T-helper 1 cell treated with Interleukin-12 subunit alpha and Interleukin-12 subunit beta and Interleukin-4 antibody, amounts not matched to agents 30 ng/mL and 1 ng/mL, for 36 hours (primary cell): ENCODE data around the gene MT1F. TPM values are rescaled to one million over a fixed set of nuclear protein-coding genes. Genes with fewer than 3 reads are reported as not detected.
"Not testable (repeated sequence)": the region's sequence is repeated elsewhere in the genome, so short reads cannot be mapped to it uniquely, and the experiment has no call there.

Experiments used
- intact Hi-C: fragments of 100-400 bp; cut with micrococcal nuclease; formaldehyde crosslinking; loops from one replicate; pipeline ENCODE4 v1.15.1; 2024
- total RNA-seq: library from RNA; stranded (reverse); gene quantifications from 2 replicates; pipeline ENCODE4 v1.2.3, GENCODE V29; 2022

MT1F gene
- total RNA-seq: 21.9 and 25.2 TPM in 2 replicates

DNA sequence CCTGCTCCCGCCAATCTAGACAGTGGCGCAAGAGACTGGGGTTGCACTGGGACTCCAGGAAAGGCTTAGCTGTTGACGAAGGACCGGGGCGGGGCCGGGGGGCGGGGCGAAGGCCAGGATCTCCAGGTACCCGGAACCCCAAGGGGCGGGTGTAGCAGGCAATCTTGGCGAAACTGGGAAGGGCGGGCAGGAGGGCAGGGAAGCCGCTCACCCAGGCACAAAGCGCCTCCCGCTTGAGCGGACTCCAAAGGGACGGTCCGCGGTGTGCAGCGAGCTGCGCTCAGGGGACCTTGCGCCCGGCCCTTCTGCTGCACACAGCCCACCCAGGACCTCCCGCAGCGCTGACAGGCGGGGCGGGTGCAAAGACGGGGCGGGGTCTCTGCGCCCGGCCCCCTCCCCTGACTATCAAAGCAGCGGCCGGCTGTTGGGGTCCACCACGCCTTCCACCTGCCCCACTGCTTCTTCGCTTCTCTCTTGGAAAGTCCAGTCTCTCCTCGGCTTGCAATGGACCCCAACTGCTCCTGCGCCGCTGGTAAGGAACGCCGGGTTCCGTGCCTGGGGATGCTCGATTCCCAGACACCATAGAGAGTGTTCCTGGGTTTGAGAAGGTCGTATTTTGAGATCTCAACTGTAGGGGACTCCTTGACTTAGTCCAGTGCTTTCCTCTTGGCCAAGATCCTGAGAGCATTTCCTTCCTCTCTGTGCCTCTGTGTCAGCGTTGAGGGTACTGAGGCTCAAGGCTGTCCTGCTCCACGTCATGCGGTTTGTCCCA lies at the start of gene MT1F:
Gene MT1F (plus strand): TSS at position 405 of the 772 bp plus-strand sequence. CDS start 100 bp downstream, at position 505.
- intact Hi-C loops: loop anchor here (1.0 kb wide), 6 partner anchors 14 to 80 kb away; partner anchors contain the start of genes MT1E, MT1X and MT2A

DNA sequence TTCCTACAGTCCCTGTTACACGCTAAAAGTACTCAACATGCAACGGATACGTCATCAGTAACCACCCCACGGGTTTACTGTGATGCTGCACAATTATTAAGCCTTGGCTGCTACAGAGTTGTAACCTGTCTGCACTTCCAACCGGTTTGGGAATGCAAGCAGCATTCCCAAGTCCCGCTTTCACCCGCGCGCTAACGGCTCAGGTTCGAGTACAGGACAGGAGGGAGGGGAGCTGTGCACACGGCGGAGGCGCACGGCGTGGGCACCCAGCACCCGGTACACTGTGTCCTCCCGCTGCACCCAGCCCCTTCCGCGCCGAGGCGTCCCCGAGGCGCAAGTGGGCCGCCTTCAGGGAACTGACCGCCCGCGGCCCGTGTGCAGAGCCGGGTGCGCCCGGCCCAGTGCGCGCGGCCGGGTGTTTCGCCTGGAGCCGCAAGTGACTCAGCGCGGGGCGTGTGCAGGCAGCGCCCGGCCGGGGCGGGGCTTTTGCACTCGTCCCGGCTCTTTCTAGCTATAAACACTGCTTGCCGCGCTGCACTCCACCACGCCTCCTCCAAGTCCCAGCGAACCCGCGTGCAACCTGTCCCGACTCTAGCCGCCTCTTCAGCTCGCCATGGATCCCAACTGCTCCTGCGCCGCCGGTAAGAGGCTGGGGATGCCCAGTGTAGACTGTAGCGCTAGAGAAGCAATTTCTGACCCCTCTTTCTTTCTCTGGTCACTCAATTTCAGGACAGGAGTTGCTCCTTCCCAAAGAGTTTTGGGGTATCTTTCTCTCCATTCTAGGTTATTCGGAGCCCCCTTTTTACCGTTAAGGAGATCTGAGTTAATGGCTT lies 49.5 kb upstream of the MT1F start, which contains the start of gene MT2A:
Gene MT2A (plus strand): TSS at position 542 of the 833 bp plus-strand sequence. CDS start 72 bp downstream, at position 614.
- intact Hi-C loops: loop anchor here (1.0 to 5.0 kb wide), 14 partner anchors 9 to 1129 kb away; partner anchors contain the start of genes HERPUD1, KATNB1, MT1E and MT1F

DNA sequence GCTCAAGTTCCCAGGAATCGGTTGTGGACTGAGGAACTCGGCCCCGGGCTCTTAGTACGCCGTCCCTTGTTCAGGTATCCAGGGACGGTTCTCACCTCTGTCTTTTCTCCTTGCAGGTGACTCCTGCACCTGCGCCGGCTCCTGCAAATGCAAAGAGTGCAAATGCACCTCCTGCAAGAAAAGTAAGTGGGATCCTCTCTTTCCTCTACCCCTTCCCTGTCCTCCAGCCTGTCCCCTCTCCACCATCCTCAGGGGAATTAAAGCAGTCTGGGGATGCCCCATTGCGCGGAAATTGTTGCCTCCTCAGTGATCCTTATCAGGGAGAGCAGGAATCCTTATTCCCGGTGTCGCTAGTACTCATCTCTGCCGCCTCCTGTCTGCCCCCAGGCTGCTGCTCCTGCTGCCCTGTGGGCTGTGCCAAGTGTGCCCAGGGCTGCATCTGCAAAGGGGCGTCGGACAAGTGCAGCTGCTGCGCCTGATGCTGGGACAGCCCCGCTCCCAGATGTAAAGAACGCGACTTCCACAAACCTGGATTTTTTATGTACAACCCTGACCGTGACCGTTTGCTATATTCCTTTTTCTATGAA lies 48.8 kb upstream of the MT1F start:
- intact Hi-C loops: loop anchor here (1.0 to 5.0 kb wide), 14 partner anchors 8 to 1128 kb away; partner anchors contain the start of genes HERPUD1, KATNB1, MT1E and MT1F

DNA sequence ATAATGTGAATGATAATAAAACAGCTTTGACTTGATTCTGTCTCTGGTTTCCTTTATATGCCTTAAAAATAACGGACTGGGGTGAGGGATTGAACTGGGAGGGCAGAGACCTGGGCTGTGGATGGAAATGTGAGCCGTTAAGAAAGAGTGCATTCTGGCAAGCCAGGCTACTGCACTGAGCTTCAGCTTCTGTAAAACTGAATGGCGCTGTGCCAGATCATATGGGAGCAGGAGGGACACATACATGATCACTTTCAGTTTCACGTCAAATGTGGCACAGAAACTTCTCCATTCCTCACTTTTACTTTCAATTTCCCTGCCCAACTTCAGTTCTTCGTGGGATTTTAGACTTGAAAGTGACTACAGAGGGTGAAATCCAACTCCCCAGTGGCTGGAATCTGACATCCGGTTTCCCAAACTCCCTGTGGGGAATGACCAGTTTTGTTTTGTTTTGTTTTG lies 48.3 kb upstream of the MT1F start:
- intact Hi-C loops: loop anchor here (2.0 to 5.0 kb wide), 5 partner anchors 95 to 1128 kb away; partner anchors contain the start of genes HERPUD1 and KATNB1

DNA sequence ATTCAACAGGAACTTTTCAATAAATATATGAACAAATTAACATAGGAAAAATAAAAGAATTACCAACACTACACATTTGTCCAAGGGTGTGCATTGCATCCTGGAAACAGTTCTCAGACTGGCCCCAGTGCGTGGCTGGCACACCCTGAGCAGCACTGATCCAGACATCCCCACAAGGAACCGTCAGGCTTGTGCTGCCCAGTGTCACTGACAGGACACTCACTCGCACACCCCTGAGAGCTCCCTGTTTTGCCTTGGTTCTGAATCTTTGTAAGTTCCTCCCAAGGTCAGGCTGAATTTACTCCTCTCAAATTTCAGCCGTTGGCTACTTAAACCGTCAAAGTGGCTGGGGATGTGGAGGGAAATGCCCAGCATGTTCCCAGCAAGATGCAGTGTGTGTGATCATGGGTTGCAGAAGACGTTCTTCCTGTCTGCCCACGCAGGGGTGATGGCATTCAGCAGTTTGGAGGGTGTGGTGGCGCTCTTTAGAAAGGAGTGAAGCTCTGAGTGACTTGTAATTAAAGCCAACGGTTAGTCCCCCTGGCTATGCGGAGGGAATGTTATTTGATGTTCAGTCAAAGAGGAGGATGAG lies 47.6 kb upstream of the MT1F start:
- intact Hi-C loops: loop anchor here (1.0 kb wide), 1 partner anchor 379 kb away; the partner anchor contains the start of gene NLRC5

DNA sequence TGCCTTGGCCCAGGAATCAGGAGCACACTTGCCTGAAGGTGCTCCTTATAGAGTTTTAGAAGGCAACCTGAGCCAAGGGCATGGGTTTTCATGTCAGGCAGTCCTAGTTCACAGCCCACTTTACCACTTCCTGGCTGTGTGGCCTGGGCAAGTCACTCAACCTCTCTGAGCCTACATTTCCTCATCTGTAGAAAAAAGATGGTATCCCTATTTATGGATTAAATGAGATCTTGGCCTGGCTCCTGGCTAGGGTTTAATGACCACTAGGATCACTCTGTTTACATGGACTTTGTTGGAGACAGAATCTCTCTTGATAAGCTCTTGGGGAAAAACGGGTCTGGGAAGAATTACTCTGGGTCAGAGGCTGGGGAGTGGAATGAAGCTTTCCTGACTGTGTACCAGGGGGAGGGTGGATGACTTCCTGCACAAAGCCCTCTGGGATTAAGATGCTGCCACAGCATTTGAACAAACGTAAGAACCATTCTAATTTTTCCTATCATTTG lies 47.1 kb upstream of the MT1F start:
- intact Hi-C loops: loop anchor here (1.0 kb wide), 1 partner anchor 379 kb away; the partner anchor contains the start of gene NLRC5

DNA sequence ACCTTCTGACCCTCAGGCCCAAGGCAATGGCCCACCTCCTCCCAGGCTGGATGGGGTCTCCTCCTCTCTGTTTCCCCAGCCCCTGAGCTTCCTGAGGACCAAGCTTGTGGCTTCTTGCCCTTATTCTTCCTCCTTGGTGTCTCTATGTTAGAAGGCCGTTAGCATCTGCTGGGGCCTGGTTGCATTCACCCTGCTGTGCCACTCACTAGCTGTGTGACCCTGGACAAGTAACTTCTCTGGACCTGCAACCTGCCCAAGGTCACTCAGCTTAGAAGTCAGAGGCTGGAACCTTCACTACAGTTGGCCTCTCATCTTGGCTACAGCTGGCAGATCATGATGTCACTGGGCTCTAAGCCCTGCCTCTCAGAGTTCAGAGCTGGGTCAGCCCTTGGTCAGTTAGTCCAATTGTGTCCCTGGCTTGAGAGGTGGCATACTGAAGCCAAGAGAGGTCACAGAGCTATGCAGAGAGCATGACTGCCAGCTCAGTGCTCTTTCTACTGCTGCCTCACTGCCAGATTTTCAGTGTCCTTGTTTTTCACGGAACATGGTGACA lies 46.4 kb upstream of the MT1F start:
- intact Hi-C loops: no loop called here

DNA sequence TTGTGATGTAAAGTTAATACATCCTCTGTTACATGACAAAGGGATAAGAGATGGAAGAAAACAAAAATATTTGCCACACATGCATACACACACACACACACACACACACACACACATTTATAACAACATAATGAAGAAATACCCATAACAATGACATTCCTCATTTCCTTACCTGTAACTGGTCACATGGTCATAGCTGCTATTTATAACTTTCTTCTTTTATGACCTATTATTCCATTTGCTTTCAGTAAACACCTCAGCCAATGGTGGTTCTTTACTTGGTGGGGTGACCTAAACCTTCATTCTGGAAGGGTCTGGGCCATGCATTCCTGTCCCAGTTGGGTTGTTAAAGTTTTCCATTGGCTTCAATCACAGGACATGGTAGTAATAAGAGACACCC lies 44.1 kb upstream of the MT1F start:
- intact Hi-C loops: no loop called here

DNA sequence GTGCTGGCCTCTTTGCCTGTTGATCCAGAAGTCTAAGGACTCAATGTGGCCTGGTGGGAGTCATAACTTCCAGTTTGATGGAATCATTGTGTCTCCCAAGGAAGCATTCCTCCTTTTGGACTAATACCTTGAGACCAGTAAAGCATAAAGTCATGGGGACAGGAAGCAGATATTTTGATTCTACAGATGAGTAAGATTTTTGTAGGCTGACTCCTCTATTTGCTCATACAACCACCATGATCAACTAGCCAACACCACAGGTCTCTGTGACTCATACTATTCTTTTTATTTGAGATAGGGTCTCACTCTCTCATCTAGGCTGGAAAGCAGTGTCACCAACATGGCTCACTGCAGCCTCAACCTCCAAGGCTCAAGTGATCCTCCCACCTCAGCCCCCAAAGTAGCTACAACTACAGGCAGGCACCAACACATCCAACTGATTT lies 43.2 kb upstream of the MT1F start:
- intact Hi-C loops: no loop called here

DNA sequence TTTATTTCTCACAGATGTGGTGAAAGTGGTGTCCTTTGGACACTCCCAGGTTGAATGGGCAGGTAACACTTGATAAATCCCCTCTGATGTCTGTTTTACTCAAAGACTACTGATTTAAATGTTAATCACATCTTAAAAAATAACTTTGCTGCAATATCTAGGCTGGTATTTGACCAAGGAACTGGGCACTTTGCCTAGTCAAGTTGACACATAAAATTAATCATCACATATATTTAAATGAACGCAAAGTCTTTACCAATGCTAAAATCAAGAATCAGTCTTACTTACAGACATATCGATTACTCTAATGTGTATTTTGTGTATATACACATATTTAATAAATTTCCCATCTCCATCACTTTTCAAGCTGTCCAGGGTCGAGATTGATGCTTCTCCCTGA lies 42.4 kb upstream of the MT1F start:
- intact Hi-C loops: no loop called here

DNA sequence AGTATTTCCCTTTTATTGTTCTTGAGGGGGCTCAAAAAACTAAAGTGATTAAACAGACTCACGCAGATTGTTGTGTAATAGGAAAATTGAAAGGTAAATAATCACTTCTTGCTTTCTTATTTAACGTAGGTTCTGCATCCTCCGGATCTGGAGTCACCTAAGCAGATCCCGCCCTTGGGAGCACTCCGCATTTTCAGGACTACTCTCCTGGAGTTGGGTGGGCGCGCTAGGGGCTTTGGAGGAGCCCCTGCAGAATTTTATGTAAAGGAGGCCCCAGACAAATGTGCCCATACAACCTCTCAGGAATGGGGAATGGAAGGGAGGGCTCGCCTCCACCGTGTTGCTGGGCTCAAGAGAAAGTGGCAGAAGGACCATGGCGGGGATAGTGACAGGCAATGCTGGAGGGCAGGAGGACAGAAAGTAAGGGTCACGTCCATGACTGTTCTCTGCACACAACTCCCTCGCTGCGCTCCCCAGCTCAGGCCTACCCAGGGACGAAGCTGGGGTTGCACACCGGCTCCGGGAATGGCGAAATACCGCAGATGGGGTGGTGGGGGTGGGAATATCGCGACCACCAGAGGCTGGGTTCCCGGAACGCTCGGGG lies 41.0 kb upstream of the MT1F start:
- intact Hi-C loops: loop anchor here (1.0 kb wide), 2 partner anchors 8 to 9 kb away; partner anchors contain the start of genes MT1E and MT2A

DNA sequence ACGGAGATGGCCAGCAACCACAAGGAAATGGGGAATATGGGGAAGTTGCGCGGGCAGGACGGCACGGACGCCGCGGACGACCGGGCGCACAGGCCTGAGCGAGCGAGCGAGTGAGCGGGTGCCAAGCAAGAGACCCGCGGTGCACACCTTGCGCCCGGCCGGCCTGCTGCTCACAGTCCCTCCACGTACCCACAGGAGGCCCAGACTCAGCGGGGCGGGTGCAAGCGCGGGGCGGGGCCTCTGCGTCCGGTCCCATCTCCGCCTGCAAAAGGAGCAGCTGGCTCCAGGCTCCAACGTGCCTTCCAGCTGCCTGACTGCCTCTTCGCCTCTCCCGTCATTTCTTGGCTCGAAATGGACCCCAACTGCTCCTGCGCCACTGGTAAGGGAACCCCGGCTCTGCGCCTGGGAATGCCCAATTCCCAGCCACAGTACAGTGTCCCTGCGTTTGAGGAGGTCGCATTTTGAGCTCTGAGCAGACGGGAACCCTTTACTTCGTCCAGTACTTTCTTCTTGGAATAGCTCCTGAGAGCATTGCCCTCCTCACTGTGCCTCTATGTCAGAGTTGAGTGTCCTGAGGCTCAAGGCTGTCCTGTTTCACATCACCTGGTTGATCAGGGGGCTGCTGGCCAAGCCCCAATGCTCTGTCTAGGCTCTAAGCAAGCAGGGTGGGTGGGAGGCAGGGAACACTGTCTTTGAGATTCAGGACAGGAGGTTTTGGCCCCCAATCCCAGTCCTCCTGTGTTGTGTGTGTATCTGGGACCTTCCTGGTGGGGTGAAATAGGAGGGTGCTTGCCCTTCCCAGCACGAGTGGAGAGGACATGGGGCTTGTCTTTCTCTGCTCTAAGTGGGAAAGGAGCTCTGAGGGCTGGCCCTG lies 40.3 kb upstream of the MT1F start:
- intact Hi-C loops: loop anchor here (1.0 kb wide), 2 partner anchors 8 to 9 kb away; partner anchors contain the start of genes MT1E and MT2A

DNA sequence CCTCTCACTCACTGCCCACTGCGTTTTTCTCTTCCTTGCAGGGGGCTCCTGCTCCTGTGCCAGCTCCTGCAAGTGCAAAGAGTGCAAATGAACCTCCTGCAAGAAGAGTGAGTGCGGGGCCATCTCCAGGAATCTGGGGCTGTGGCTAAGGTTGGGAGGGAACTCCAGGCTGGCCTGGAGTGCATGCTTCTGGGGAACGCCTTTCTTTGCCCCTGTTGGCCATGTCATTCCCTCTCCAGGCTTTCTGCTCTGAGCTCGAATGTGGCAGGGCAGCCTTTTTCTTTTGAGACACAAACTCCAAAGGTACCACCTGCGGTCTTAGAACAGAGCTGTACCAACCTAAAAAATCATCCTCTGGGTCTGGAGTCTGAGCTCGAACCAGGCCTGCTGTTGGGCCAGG lies 39.6 kb upstream of the MT1F start:
- intact Hi-C loops: no loop called here

DNA sequence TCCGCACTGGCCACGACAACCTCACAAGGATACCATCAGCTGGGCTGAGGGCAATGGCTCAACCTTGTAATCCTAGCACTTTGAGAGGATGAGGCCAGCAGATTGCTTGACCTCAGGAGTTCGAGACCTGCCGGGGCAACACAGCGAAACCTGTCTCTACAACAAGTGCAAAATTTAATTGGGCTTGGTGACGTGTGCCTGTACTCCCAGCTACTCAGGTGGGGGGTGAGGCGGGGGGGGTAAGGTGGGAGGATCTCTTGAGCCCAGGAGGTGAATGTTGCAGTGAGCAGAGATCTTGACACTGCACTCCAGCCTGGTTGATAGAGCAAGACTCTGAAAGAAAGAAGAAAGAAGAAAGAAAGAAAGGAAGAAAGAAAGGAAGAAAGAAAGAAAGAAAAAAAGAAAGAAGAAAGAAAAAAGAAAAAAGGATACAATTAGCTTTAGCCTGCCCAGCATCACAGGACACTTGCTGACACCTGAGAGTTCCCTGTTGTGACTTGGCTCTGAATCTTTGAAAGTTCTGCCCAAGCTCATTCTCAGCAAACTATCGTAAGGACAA lies 37.3 kb upstream of the MT1F start:
- intact Hi-C loops: no loop called here

DNA sequence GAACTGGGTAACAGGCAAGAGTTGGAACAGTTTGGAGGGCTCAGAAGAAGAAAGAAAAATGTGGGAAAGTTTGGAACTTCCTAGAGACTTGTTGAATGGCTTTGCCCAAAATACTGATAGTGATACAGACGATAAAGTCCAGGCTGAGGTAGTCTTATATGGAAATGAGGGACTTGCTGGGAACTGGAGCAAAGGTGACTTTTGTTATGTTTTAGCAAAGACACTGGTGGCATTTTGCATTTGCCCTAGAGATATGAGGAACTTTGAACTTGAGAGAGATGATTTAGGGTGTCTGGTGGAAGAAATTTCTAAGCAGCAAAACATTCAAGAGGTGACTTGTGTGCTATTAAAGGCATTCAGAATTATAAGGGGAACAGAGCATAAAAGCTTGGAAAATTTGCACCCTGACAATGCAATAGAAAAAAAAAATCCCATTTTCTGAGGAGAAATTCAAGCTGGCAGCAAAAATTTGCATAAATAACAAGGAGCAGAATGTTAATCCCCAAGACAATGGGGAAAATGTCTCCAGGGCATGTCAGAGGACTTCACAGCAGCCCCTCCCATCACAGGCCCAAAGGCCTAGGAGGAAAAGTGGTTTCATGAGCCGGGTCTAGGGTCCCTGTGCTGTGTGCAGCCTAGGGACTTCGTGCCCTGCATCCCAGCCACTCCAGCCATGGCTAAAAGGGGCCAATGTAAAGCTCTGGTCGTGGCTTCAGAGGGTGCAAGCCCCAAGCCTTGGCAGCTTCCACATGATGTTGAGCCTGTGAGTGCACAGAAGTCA lies 35.9 kb upstream of the MT1F start:
- intact Hi-C loops: not testable (repeated sequence)

DNA sequence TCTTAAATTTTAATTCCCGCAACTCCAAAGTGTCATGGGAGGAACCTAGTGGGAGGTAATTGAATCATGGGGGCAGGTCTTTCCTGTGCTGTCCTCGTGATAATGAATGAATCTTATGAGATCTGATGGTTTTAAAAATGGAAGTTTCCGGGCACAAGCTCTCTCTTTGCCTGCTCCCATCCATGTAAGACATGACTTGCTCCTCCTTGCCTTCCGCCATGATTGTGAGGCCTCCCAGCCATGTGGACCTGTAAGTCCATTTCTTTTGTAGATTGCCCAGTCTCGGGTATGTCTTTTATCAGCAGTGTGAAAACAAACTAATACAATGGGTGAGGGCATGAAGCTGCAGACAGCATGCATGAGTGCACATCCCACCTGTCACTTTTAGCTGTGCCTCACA lies 34.6 kb upstream of the MT1F start:
- intact Hi-C loops: not testable (repeated sequence)

DNA sequence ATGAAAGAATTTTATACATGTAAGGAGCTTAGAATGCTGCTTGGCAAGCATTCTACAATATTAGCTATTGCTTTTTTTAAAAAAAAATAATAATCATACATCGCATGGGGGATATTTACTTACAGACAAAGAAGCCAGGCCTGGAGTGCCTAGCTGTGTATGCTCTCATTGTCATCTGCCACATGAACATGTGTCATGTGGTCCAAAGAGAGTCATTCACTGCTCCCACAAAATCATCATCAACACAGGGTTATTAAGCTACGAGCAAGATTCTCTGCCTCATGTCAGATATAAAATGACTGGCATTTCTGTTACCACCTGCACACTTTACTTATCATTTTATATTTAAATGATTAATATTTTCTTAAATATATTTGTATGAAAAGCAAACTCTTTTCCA lies 34.1 kb upstream of the MT1F start:
- intact Hi-C loops: no loop called here
